SU-DHL-6 (cell line): ENCODE results near the gene PLA2G2A.

Experiments
- H2AFZ ChIP-seq: fragments of 200-600 bp; sonication (generic); 2 replicates; pipeline ENCODE4 v1.6.1; 2014; ENCODE audit warnings: low read depth, mild to moderate bottlenecking, moderate library complexity, mixed read lengths, antibody characterized with exemption, low read length; ENCODE audit not compliant: severe bottlenecking
- H3F3A ChIP-seq: fragments of 200-600 bp; shearing (Covaris generic); 2 replicates; pipeline ENCODE4 v1.6.0; 2016; ENCODE audit warnings: antibody characterized with exemption, mild to moderate bottlenecking; ENCODE audit not compliant: insufficient read depth
- H3K27ac ChIP-seq: fragments of 200-600 bp; sonication (generic); 2 replicates; pipeline ENCODE4 v1.5.1; 2016; ENCODE audit warnings: low read depth, mild to moderate bottlenecking, low read length, moderate library complexity, mixed read lengths
- H3K27me3 ChIP-seq: fragments of 200-600 bp; sonication (generic), shearing (Covaris generic); 2 replicates; pipeline ENCODE4 v1.6.0; 2014; ENCODE audit warnings: mild to moderate bottlenecking, low read length
- H3K36me3 ChIP-seq: fragments of 200-600 bp; sonication (generic); 2 replicates; pipeline ENCODE4 v1.6.1; 2014; ENCODE audit warnings: mild to moderate bottlenecking, low read length, mixed read lengths
- H3K4me2 ChIP-seq: fragments of 300-600, 200-600 bp; shearing (Covaris generic), sonication (generic); 2 replicates; pipeline ENCODE4 v1.6.0; 2014; ENCODE audit warnings: low read length, low read depth, mild to moderate bottlenecking; ENCODE audit not compliant: poor library complexity, severe bottlenecking
- H3K4me3 ChIP-seq: fragments of 200-600 bp; sonication (generic); 2 replicates; pipeline ENCODE4 v1.5.1; 2014; ENCODE audit warnings: antibody characterized with exemption, low read length, mild to moderate bottlenecking, mixed read lengths; ENCODE audit not compliant: insufficient read depth, poor library complexity, severe bottlenecking
- H3K79me2 ChIP-seq: fragments of 200-600 bp; sonication (generic); 2 replicates; pipeline ENCODE4 v1.6.1; 2014; ENCODE audit warnings: mild to moderate bottlenecking, low read length, moderate library complexity; ENCODE audit not compliant: insufficient read depth
- H3K9ac ChIP-seq: fragments of 200-600 bp; sonication (generic); 2 replicates; pipeline ENCODE4 v1.7.0; 2014; ENCODE audit warnings: mild to moderate bottlenecking, low read length
- H3K9me2 ChIP-seq: fragments of 200-600 bp; sonication (generic); replicated peaks from 2 replicates; pipeline ENCODE4 v1.6.1; 2014; ENCODE audit warnings: low read length; ENCODE audit not compliant: insufficient read depth
- H3K9me3 ChIP-seq: fragments of 200-600 bp; sonication (generic); 2 replicates; pipeline ENCODE4 v1.6.1; 2014; ENCODE audit warnings: low read length, mixed read lengths; ENCODE audit not compliant: insufficient read depth
- H4K20me1 ChIP-seq: fragments of 200-600 bp; sonication (generic); 2 replicates; pipeline ENCODE4 v1.6.1; 2014; ENCODE audit warnings: low read depth, mild to moderate bottlenecking, antibody characterized with exemption, low read length, moderate library complexity, mixed read lengths
- CTCF ChIP-seq: fragments of 200-600 bp; sonication (generic); IDR thresholded peaks from one replicate; pipeline ENCODE4 v1.5.1; 2017; ENCODE audit warnings: antibody characterized with exemption, mild to moderate bottlenecking, low read length, moderate library complexity; ENCODE audit not compliant: insufficient read depth, poor library complexity, severe bottlenecking
- EZH2phosphoT487 ChIP-seq: fragments of 200-600 bp; sonication (generic), shearing (Covaris generic); conservative IDR thresholded peaks from 2 replicates; pipeline ENCODE4 v1.6.1; 2018; ENCODE audit warnings: mild to moderate bottlenecking, antibody characterized with exemption, low read length, moderate library complexity, mixed read lengths

The PLA2G2A gene

GRCh38 chr1:19967808-19968207 is 11.6 kb downstream of the PLA2G2A start:
- H3F3A ChIP-seq: no peaks in the 10 kb centered on the region
- no peak overlapping the region for H3K4me2 ChIP-seq
- H3K9ac ChIP-seq: no peak overlapping the region
- H2AFZ ChIP-seq: no peak overlapping the region
- no peaks in the 10 kb centered on the region for H3K27me3 ChIP-seq
- no peaks in the 10 kb centered on the region for H3K9me2 ChIP-seq
- no peaks in the 10 kb centered on the region for H3K79me2 ChIP-seq
- H3K36me3 ChIP-seq: no peaks in the 10 kb centered on the region
- no peak for TF ChIP-seq EZH2phosphoT487
- no peak for TF ChIP-seq CTCF
- no peaks in the 10 kb centered on the region for H3K9me3 ChIP-seq
- no peak overlapping the region for H3K4me3 ChIP-seq
- H3K27ac ChIP-seq: no peak overlapping the region
- no peaks in the 10 kb centered on the region for H4K20me1 ChIP-seq

- no peak for TF ChIP-seq CTCF
- TF ChIP-seq EZH2phosphoT487: no peak
- Histone ChIP-seq H3K79me2 (no peaks in the 10 kb centered on the region), H3K27me3 (no peaks in the 10 kb centered on the region), H3K4me2 (no peak overlapping the region), H4K20me1 (no peaks in the 10 kb centered on the region), H3K36me3 (no peaks in the 10 kb centered on the region), H3K9ac (no peak overlapping the region), H2AFZ (no peak overlapping the region), H3K9me2 (no peaks in the 10 kb centered on the region), H3K4me3 (no peak overlapping the region), H3K9me3 (no peaks in the 10 kb centered on the region), H3K27ac (no peak overlapping the region), H3F3A (no peaks in the 10 kb centered on the region)
These were observed 14.9 kb downstream of the PLA2G2A start for GRCh38 chr1:19964542-19964941.

GRCh38 chr1:19963636-19964035 is 15.8 kb downstream of the PLA2G2A start:
- no peak overlapping the region for H3K27ac ChIP-seq

More at GRCh38 chr1:19963636-19964035, 15.8 kb downstream of the PLA2G2A start:
- Histone ChIP-seq H3K9ac (no peak overlapping the region), H3K9me2 (no peaks in the 10 kb centered on the region), H3K4me3 (no peak overlapping the region), H2AFZ (no peak overlapping the region), H3F3A (no peaks in the 10 kb centered on the region), H4K20me1 (no peaks in the 10 kb centered on the region), H3K27me3 (no peaks in the 10 kb centered on the region), H3K9me3 (no peaks in the 10 kb centered on the region), H3K36me3 (no peaks in the 10 kb centered on the region), H3K79me2 (no peaks in the 10 kb centered on the region), H3K4me2 (no peak overlapping the region)
- TF ChIP-seq EZH2phosphoT487 (no peak), CTCF (no peak)
